ENCODE measurements around the gene ZC3H18. TPM values are rescaled to one million over a fixed set of nuclear protein-coding genes. Genes with fewer than 3 reads are reported as not detected.

ZC3H18 gene
- total RNA-seq, 1 donor from 2014 or later = 49.3 TPM

- peaks cover 11% of the 10 kb centered on the region for H3K36me3 Mint-ChIP-seq (ENCODE audit: low read depth, unreplicated experiment)
- no peaks in the 10 kb centered on the region for H3K9me3 Mint-ChIP-seq (ENCODE audit: unreplicated experiment)
- no peak for DNase-seq (ENCODE audit: low spot score)
- no peak overlapping the region for H3K4me3 Mint-ChIP-seq (ENCODE audit: unreplicated experiment)
- peaks cover 8% of the 10 kb centered on the region for H3K4me1 Mint-ChIP-seq (ENCODE audit: unreplicated experiment)
- H3K27me3 Mint-ChIP-seq (ENCODE audit: unreplicated experiment) = peaks cover 11% of the 10 kb centered on the region
- no peak overlapping the region for H3K27ac Mint-ChIP-seq (ENCODE audit: unreplicated experiment)
- no peak for TF ChIP-seq CTCF (IDR thresholded peaks at IDR 0.05; ENCODE audit: unreplicated experiment)
These were observed 99.8 kb downstream of the ZC3H18 start for GRCh38 chr16:88669980-88670379.

- Mint-ChIP-seq H3K27me3 (ENCODE audit: unreplicated experiment) (peaks cover 9% of the 10 kb centered on the region), H3K4me1 (ENCODE audit: unreplicated experiment) (peaks cover 7% of the 10 kb centered on the region), H3K36me3 (ENCODE audit: low read depth, unreplicated experiment) (peaks cover 12% of the 10 kb centered on the region), H3K27ac (ENCODE audit: unreplicated experiment) (no peak overlapping the region), H3K9me3 (ENCODE audit: unreplicated experiment) (no peaks in the 10 kb centered on the region), H3K4me3 (ENCODE audit: unreplicated experiment) (no peak overlapping the region)
- no peak for TF ChIP-seq CTCF (IDR thresholded peaks at IDR 0.05; ENCODE audit: unreplicated experiment)
- no peak for DNase-seq (ENCODE audit: low spot score)
These were observed 101.6 kb downstream of the ZC3H18 start for GRCh38 chr16:88671806-88672205.

- Mint-ChIP-seq H3K27ac (ENCODE audit: unreplicated experiment) (peak overlapping the region; percentile 36), H3K27me3 (ENCODE audit: unreplicated experiment) (peaks cover 9% of the 10 kb centered on the region), H3K4me3 (ENCODE audit: unreplicated experiment) (no peak overlapping the region), H3K36me3 (ENCODE audit: low read depth, unreplicated experiment) (peaks cover 9% of the 10 kb centered on the region), H3K4me1 (ENCODE audit: unreplicated experiment) (peaks cover 3% of the 10 kb centered on the region), H3K9me3 (ENCODE audit: unreplicated experiment) (no peaks in the 10 kb centered on the region)
- DNase-seq (ENCODE audit: low spot score) = peak; percentile 59
- TF ChIP-seq CTCF (IDR thresholded peaks at IDR 0.05; ENCODE audit: unreplicated experiment) = peak; percentile 30
These were observed 102.6 kb downstream of the ZC3H18 start for GRCh38 chr16:88672776-88673175.

- no peak for TF ChIP-seq CTCF (IDR thresholded peaks at IDR 0.05; ENCODE audit: unreplicated experiment)
- H3K27ac Mint-ChIP-seq (ENCODE audit: unreplicated experiment) = no peak overlapping the region
- peaks cover 5% of the 10 kb centered on the region for H3K36me3 Mint-ChIP-seq (ENCODE audit: low read depth, unreplicated experiment)
- no peak for DNase-seq (ENCODE audit: low spot score)
- H3K27me3 Mint-ChIP-seq (ENCODE audit: unreplicated experiment) = peaks cover 4% of the 10 kb centered on the region
- H3K9me3 Mint-ChIP-seq (ENCODE audit: unreplicated experiment) = no peaks in the 10 kb centered on the region
- no peaks in the 10 kb centered on the region for H3K4me1 Mint-ChIP-seq (ENCODE audit: unreplicated experiment)
- H3K4me3 Mint-ChIP-seq (ENCODE audit: unreplicated experiment) = no peak overlapping the region
These were observed 103.6 kb downstream of the ZC3H18 start for GRCh38 chr16:88673716-88674379.

- Mint-ChIP-seq H3K36me3 (ENCODE audit: low read depth, unreplicated experiment) (peaks cover 4% of the 10 kb centered on the region), H3K4me1 (ENCODE audit: unreplicated experiment) (no peaks in the 10 kb centered on the region), H3K4me3 (ENCODE audit: unreplicated experiment) (no peak overlapping the region), H3K27ac (ENCODE audit: unreplicated experiment) (no peak overlapping the region), H3K9me3 (ENCODE audit: unreplicated experiment) (no peaks in the 10 kb centered on the region), H3K27me3 (ENCODE audit: unreplicated experiment) (peaks cover 4% of the 10 kb centered on the region)
- DNase-seq (ENCODE audit: low spot score) = no peak
- no peak for TF ChIP-seq CTCF (IDR thresholded peaks at IDR 0.05; ENCODE audit: unreplicated experiment)
These were observed 106.5 kb downstream of the ZC3H18 start for GRCh38 chr16:88676502-88677242.

Data from endothelial cell (in vitro differentiated cells).